Measurements from ENCODE around the gene LHX3. TPM values are rescaled to one million over a fixed set of nuclear protein-coding genes. Genes with fewer than 3 reads are reported as not detected.

LHX3 gene
- total RNA-seq, 1 experiment from 2014 or later: 0.11 TPM

DNA sequence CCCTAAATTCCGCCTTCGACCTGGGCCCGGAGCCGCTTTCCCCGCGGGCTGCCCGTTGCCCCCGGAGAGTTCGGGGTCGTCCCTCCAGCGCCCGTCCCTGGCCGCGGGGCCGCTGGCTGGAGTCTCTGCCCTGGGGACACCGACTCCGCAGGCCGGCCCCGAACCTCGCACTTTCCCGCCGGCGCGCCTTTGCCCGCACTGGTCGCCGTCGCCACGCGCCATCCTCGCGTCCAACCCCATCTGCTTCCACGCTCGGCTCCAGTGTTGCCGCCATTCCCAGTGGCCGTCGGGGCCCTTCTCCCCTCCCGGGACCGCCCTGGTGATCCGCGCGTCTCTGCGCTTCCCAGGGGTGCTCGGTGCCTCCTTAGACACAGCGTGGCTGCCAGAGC, 11.0 kb downstream of the LHX3 start:
- Histone ChIP-seq H3K4me3 (ENCODE audit: low read depth, low read length, poor library complexity, severe bottlenecking) (no peak overlapping the region), H3K9me3 (ENCODE audit: low read depth, low read length, poor library complexity, severe bottlenecking) (no peaks in the 10 kb centered on the region), H3K27me3 (replicated peaks; ENCODE audit: insufficient read depth, low read depth, low read length, poor library complexity) (peaks cover 71% of the 10 kb centered on the region), H3K36me3 (ENCODE audit: insufficient read depth, low read length, poor library complexity, severe bottlenecking) (no peaks in the 10 kb centered on the region), H3K4me1 (ENCODE audit: insufficient read depth, low read length, poor library complexity, severe bottlenecking) (peaks cover 36% of the 10 kb centered on the region), H3K27ac (ENCODE audit: low read depth, low read length, poor library complexity, severe bottlenecking) (no peak overlapping the region)
- no peak for DNase-seq (ENCODE audit: low spot score)
- intact Hi-C loops (cut with micrococcal nuclease; ENCODE audit: unreplicated experiment): no loop called here
- no peak for TF ChIP-seq EZH2 (IDR thresholded peaks at IDR 0.05; ENCODE audit: borderline replicate concordance, low read depth, low read length, poor library complexity, severe bottlenecking)
- ChIA-PET CTCF (no interaction called here), POLR2A (ENCODE audit: low non-redundant PET) (no interaction called here)
- BruUV-seq (replicated peaks): no TSS peak

DNA sequence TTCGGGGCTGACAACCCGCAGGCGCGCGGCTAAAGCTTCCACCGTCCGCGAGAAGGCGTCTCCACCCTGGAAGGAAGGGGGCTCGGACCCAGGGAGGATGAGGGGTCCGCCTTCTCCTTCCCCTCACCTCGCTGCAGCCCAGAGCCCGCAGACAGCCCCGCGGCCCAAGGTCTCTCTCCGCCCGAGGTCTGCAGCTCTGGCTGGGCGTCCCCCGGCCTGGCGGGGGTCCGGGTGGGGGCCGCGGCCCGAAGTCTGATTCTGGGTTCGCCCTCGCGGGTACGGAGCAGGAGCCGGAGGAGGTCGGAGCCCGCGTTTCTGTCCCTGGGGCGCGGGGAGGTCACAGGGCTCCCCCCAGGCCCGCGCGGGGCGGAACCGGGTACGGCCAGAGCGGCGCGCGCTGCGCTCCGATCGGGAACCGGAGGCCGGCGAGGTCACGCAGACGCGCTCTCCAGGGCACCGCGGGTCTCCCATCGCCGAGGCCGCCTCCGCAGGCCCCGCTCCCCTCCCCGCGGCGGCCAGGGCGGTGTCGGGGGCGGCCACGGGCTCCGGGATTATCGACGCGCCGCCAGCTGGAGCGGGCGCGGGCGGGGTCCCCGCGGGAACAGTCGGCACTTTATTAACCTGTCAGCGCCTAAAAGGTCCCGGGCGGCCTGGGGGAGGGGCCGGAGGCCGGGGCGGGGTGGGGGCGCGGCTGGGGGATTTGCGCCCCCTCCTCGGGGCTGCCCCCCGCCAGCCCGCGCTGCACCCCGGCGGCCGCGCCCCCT, 11.6 kb downstream of the LHX3 start:
- ChIA-PET POLR2A (ENCODE audit: low non-redundant PET) (no interaction called here), CTCF (no interaction called here)
- no peak overlapping the region for H3K27ac ChIP-seq (ENCODE audit: low read depth, low read length, poor library complexity, severe bottlenecking)
- intact Hi-C loops (cut with micrococcal nuclease; ENCODE audit: unreplicated experiment): no loop called here
- peaks cover 66% of the 10 kb centered on the region for H3K27me3 ChIP-seq (replicated peaks; ENCODE audit: insufficient read depth, low read depth, low read length, poor library complexity)
- H3K36me3 ChIP-seq (ENCODE audit: insufficient read depth, low read length, poor library complexity, severe bottlenecking): no peaks in the 10 kb centered on the region
- peaks cover 36% of the 10 kb centered on the region for H3K4me1 ChIP-seq (ENCODE audit: insufficient read depth, low read length, poor library complexity, severe bottlenecking)
- H3K9me3 ChIP-seq (ENCODE audit: low read depth, low read length, poor library complexity, severe bottlenecking): no peaks in the 10 kb centered on the region
- no TSS peak for BruUV-seq (replicated peaks)
- TF ChIP-seq EZH2 (IDR thresholded peaks at IDR 0.05; ENCODE audit: borderline replicate concordance, low read depth, low read length, poor library complexity, severe bottlenecking): peak; percentile 91
- TF ChIP-seq, protein P1, sequence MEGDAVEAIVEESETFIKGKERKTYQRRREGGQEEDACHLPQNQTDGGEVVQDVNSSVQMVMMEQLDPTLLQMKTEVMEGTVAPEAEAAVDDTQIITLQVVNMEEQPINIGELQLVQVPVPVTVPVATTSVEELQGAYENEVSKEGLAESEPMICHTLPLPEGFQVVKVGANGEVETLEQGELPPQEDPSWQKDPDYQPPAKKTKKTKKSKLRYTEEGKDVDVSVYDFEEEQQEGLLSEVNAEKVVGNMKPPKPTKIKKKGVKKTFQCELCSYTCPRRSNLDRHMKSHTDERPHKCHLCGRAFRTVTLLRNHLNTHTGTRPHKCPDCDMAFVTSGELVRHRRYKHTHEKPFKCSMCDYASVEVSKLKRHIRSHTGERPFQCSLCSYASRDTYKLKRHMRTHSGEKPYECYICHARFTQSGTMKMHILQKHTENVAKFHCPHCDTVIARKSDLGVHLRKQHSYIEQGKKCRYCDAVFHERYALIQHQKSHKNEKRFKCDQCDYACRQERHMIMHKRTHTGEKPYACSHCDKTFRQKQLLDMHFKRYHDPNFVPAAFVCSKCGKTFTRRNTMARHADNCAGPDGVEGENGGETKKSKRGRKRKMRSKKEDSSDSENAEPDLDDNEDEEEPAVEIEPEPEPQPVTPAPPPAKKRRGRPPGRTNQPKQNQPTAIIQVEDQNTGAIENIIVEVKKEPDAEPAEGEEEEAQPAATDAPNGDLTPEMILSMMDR (conservative IDR thresholded peaks at IDR 0.05; ENCODE audit: low read depth, low read length): no peak
- H3K4me3 ChIP-seq (ENCODE audit: low read depth, low read length, poor library complexity, severe bottlenecking): peak overlapping the region; percentile 33
- no peak for DNase-seq (ENCODE audit: low spot score)

DNA sequence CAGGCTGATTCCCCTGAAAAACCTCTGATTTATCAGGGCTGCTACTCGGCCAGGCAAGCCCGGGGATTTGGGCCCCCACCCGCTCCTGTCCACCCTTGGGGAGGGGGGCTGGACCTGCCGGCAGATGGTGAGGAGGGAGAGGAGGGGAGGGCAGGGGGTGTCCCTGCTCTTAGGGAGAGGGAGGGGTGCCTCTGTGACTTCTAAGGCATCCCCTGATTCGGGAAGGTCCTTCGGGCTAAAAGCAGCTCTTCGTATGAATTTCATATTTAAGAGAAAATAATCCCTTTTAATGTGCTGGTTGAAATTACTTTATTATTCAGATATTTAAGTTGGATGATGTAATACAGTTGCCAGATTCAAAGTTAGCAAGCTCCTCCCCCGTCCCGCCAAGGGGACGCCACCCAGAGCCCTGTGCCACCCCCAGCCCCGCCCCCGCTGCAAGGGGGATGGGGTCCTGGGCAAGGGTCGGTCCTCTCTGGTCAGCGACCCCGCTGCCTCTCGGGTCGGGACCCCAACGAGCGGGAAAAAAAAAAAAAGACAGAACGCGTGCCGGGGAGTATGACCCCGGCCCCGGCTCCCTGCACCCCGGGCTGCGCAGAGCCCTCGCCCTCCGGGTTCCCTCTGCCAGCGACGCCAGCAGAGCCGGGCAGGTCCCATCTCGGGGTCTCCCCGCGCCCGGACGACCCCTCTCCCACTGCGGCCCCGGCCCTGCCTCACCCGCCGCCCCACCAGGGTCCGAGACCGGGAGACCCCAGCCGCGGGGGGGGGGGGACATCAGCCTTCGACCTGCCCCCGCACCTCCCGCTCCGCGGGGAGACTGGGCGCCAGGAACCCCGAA, 12.4 kb downstream of the LHX3 start:
- intact Hi-C loops (cut with micrococcal nuclease; ENCODE audit: unreplicated experiment): no loop called here
- Histone ChIP-seq H3K27me3 (replicated peaks; ENCODE audit: insufficient read depth, low read depth, low read length, poor library complexity) (peaks cover 58% of the 10 kb centered on the region), H3K4me3 (ENCODE audit: low read depth, low read length, poor library complexity, severe bottlenecking) (peak overlapping the region; percentile 33), H3K9me3 (ENCODE audit: low read depth, low read length, poor library complexity, severe bottlenecking) (no peaks in the 10 kb centered on the region), H3K36me3 (ENCODE audit: insufficient read depth, low read length, poor library complexity, severe bottlenecking) (no peaks in the 10 kb centered on the region), H3K4me1 (ENCODE audit: insufficient read depth, low read length, poor library complexity, severe bottlenecking) (peaks cover 36% of the 10 kb centered on the region), H3K27ac (ENCODE audit: low read depth, low read length, poor library complexity, severe bottlenecking) (no peak overlapping the region)
- TF ChIP-seq EZH2 (IDR thresholded peaks at IDR 0.05; ENCODE audit: borderline replicate concordance, low read depth, low read length, poor library complexity, severe bottlenecking): no peak
- TF ChIP-seq, protein P1 (conservative IDR thresholded peaks at IDR 0.05; ENCODE audit: low read depth, low read length): no peak
- BruUV-seq (replicated peaks): no TSS peak
- ChIA-PET POLR2A (ENCODE audit: low non-redundant PET) (no interaction called here), CTCF (interaction anchor here (0.6 kb wide), 1 partner anchor 109 kb away, joined by 7 read pairs; no protein-coding TSS in a partner anchor)
- no peak for DNase-seq (ENCODE audit: low spot score)

Measured in A673 (cell line).